ENCODE measurements around the gene BRMS1L. TPM values are rescaled to one million over a fixed set of nuclear protein-coding genes. Genes with fewer than 3 reads are reported as not detected.
A peak's percentile ranks its signal among the peaks of the same experiment; 100 is the strongest.

The BRMS1L gene
- total and polyA plus RNA-seq, 2 of the 13 experiments (the other 11 are each of a cell fraction or from before 2014, with no cell fraction given): 21.1 to 23.8 TPM

DNA sequence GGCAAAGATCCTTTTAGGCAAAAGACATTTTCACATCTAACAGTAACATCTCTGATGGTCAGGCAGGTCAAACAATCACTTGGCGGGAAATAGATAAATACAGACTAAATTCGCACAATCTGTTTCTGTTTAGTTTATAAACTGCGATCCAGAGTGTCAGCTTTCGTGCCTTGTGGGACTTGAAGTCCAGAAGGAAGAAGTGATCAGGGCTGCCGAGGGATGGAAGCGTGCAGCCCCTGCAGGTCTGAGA is 245 bp upstream of the BRMS1L start (continued):
- TF ChIP-seq, protein P1, sequence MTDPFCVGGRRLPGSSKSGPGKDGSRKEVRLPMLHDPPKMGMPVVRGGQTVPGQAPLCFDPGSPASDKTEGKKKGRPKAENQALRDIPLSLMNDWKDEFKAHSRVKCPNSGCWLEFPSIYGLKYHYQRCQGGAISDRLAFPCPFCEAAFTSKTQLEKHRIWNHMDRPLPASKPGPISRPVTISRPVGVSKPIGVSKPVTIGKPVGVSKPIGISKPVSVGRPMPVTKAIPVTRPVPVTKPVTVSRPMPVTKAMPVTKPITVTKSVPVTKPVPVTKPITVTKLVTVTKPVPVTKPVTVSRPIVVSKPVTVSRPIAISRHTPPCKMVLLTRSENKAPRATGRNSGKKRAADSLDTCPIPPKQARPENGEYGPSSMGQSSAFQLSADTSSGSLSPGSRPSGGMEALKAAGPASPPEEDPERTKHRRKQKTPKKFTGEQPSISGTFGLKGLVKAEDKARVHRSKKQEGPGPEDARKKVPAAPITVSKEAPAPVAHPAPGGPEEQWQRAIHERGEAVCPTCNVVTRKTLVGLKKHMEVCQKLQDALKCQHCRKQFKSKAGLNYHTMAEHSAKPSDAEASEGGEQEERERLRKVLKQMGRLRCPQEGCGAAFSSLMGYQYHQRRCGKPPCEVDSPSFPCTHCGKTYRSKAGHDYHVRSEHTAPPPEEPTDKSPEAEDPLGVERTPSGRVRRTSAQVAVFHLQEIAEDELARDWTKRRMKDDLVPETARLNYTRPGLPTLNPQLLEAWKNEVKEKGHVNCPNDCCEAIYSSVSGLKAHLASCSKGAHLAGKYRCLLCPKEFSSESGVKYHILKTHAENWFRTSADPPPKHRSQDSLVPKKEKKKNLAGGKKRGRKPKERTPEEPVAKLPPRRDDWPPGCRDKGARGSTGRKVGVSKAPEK (CRISPR knock-in tag; IDR thresholded peaks at IDR 0.05; ENCODE audit: borderline replicate concordance): no peak
- TF ChIP-seq PRPF4 (IDR thresholded peaks at IDR 0.05; ENCODE audit: low read depth, low read length, poor library complexity, severe bottlenecking) (no peak), MLLT10 (CRISPR knock-in tag; IDR thresholded peaks at IDR 0.05) (no peak), RAD21 (CRISPR knock-in tag; IDR thresholded peaks at IDR 0.05) (no peak), BATF2 (CRISPR knock-in tag; IDR thresholded peaks at IDR 0.05) (0 out of 2 replicates have a peak, but pooled peaks have one; percentile 19), LRRFIP1 (CRISPR knock-in tag; conservative IDR thresholded peaks at IDR 0.05) (no peak), THAP11 (CRISPR knock-in tag; IDR thresholded peaks at IDR 0.05) (no peak), ZNF816 (CRISPR knock-in tag; IDR thresholded peaks at IDR 0.05; ENCODE audit: borderline replicate concordance) (0 out of 2 replicates have a peak, but pooled peaks have one; percentile 48), ZNF530 (CRISPR knock-in tag; IDR thresholded peaks at IDR 0.05; ENCODE audit: low read depth) (no peak), ZNF747 (CRISPR knock-in tag; IDR thresholded peaks at IDR 0.05; ENCODE audit: borderline replicate concordance) (no peak), SIN3A (IDR thresholded peaks at IDR 0.05; ENCODE audit: borderline replicate concordance, low read depth, low read length) (no peak), KDM5A (IDR thresholded peaks at IDR 0.05; ENCODE audit: borderline replicate concordance, low read length) (peak; percentile 71; the same call in 1 of the 2 replicates), PRDM10 (CRISPR knock-in tag; IDR thresholded peaks at IDR 0.05; ENCODE audit: low read depth) (no peak), ZNF180 (CRISPR knock-in tag; IDR thresholded peaks at IDR 0.05; ENCODE audit: borderline replicate concordance, low read depth) (no peak), SIX1 (CRISPR knock-in tag; IDR thresholded peaks at IDR 0.05; ENCODE audit: borderline replicate concordance) (peak; percentile 84; the same call in 1 of the 2 replicates)
- TF ChIP-seq, protein P2, sequence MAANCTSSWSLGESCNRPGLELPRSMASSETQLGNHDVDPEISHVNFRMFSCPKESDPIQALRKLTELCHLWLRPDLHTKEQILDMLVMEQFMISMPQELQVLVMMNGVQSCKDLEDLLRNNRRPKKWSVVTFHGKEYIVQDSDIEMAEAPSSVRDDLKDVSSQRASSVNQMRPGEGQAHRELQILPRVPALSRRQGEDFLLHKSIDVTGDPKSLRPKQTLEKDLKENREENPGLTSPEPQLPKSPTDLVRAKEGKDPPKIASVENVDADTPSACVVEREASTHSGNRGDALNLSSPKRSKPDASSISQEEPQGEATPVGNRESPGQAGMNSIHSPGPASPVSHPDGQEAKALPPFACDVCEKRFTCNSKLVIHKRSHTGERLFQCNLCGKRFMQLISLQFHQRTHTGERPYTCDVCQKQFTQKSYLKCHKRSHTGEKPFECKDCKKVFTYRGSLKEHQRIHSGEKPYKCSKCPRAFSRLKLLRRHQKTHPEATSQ (CRISPR knock-in tag; IDR thresholded peaks at IDR 0.05; ENCODE audit: borderline replicate concordance): 0 out of 2 replicates have a peak, but pooled peaks have one; percentile 21

All from HepG2 (cell line).